Non-pigmented ciliary epithelial cell (primary cell): Measurements from ENCODE around the gene OR3A3.
"Not testable (repeated sequence)": the region's sequence is repeated elsewhere in the genome, so short reads cannot be mapped to it uniquely, and the experiment has no call there.

ENCODE experiments used
- DNase-seq: peaks from one replicate; pipeline ENCODE4 v3.0.0-alpha.2; 2010; ENCODE audit warnings: low read depth

Gene OR3A3

GRCh38 chr17:3411070-3411469, at the start of gene OR3A3:
Gene OR3A3, plus strand, starts transcription at chr17:3411370.
- DNase-seq = no peak

GRCh38 chr17:3371167-3371566, 40.0 kb upstream of the OR3A3 start:
- not testable (repeated sequence) for DNase-seq

DNA sequence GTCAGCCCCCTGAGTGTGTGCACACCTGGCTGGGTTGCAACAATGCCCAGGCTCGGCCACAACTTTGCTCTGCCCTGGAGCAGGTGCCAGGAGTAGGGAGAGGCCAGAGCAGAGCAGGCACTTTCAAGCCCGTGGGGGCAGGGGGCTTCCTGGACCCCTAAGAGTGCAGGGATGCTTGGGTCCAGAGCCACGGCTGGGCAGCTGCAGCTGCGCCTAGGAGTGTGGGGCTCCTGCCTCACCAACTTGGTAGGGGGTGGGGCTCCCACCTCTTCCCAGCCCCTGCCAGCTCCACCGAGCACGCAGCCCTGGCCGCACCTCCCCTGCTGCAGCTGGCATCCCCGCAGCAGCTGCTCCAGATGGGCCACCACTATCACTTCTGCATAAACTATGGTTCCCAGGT, 32.8 kb upstream of the OR3A3 start:
- no peak for DNase-seq

GRCh38 chr17:3381957-3382356, 29.2 kb upstream of the OR3A3 start:
- no peak for DNase-seq

DNA sequence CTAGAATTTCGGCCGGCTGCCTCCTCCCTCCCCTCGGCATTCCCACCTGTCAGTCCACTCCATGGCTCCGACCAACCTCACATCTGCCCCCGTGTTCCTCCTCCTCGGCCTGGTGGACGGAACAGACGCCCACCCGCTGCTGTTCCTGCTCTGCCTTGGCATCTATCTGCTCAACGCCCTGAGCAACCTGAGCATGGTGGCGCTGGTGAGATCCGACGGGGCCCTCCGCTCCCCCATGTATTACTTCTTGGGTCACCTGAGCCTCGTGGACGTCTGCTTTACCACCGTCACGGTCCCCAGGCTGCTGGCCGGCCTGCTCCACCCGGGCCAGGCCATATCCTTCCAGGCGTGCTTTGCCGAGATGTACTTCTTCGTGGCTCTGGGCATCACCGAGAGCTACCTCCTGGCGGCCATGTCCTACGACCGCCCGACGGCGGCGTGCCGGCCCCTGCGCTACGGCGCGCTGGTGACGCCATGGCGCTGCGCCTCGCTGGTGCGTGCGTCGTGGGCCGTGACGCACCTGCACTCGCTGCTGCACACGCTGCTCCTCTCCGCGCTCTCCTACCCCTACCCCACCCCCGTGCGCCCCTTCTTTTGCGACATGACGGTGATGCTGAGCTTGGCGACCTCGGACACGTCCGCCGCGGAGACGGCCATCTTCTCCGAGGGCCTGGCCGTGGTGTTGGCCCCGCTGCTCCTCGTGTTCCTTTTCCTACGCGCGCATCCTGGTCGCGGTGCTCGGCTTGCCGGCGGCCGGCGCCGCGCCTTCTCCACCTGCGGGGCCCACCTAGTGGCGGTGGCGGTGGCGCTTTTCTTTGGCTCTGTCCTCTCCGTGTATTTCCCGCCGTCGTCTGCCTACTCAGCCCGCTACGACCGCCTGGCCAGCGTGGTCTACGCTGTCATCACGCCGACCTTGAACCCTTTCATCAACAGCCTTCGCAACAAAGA, 25.0 kb upstream of the OR3A3 start, which contains the start of gene OR3A2:
OR3A2 (minus strand) TSS at position 440 of the 948 bp plus-strand sequence.
- DNase-seq = no peak

- no peak for DNase-seq
These were observed 21.4 kb upstream of the OR3A3 start for GRCh38 chr17:3389791-3390190.

GRCh38 chr17:3397801-3398200, 13.4 kb upstream of the OR3A3 start:
- DNase-seq = not testable (repeated sequence)

GRCh38 chr17:3398310-3398709, 12.9 kb upstream of the OR3A3 start, which contains the start of gene OR1E1:
Gene OR1E1, minus strand, starts transcription at chr17:3398410. Its CDS starts 0 bp downstream, at chr17:3398410.
- DNase-seq = no peak

GRCh38 chr17:3400055-3400454, 11.1 kb upstream of the OR3A3 start:
- no peak for DNase-seq

DNA sequence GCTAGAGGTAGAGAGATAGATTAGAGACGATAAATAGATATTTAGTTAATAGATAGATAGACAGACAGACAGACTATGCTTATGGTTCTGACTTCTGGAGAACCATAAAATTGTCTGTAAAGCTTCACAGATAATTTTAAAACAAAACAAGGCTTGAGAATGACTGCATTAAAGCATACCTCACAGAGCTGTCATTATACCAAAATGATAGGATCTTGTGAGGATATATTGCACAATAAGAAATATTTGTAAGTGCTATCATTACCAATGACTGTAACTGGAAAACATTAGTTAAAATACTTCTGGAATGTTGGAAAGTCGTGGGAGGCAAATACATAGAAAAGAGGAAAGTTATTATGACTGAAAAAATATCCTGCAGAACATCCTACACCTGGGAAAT, 9.4 kb upstream of the OR3A3 start:
- no peak for DNase-seq

DNA sequence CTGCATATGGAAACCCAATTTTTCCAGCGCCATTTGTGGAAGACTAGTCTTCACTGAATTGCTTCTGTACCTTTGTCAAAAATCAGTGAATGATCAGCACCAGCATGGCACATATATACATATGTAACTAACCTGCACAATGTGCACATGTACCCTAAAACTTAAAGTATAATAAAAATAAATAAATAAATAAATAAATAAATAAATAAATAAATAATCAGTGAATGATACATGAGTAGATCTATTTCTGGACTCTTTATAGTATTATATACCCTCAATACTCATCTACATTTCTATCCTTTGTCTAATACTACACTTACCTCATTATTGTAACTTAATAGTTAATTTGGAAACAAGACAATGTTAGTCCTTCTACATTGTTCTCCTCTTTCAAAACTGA, 7.3 kb upstream of the OR3A3 start:
- DNase-seq = not testable (repeated sequence)

DNA sequence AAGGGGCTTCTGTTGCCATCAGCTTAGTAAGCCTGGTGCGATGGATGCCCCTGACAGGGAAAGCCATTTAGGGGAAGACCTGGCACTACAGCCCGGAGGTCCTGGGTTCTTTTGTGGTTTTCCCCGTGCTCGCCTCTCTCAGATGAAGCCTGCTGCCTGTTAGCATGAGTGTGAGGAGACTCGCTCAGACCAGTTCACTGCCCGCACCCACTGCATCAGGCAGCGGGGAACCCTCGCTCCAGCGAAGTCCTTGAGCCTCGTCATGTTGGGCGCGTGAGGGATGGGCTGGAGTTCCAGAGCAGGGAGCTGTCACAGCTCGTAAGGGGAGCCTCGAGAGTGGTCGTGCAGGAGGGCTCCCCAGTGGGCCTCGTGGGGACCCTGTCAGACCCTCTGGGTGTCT, 1.0 kb downstream of the OR3A3 start:
- DNase-seq = not testable (repeated sequence)

GRCh38 chr17:3415610-3416009, 4.4 kb downstream of the OR3A3 start:
- no peak for DNase-seq

- DNase-seq = no peak
These were observed 7.1 kb downstream of the OR3A3 start for GRCh38 chr17:3418222-3418621.

DNA sequence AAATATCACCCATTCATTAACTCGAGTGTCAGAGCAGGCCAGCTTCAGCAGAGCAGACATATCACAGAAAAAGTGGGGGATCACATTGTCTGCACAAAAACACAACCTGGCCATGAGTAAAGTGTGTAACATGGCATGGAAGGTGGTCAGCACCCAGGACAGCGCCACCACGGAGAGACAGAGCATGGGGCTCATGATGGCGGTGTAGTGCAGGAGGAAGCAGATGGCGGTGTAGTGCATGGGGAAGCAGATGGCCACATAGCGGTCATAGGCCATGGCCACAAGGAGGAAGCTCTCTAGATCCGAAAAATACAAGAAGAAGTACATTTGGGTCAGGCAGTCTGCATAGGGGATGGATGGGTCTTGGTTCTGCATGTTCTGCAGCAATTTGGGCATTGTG, 22.0 kb downstream of the OR3A3 start:
- not testable (repeated sequence) for DNase-seq

DNA sequence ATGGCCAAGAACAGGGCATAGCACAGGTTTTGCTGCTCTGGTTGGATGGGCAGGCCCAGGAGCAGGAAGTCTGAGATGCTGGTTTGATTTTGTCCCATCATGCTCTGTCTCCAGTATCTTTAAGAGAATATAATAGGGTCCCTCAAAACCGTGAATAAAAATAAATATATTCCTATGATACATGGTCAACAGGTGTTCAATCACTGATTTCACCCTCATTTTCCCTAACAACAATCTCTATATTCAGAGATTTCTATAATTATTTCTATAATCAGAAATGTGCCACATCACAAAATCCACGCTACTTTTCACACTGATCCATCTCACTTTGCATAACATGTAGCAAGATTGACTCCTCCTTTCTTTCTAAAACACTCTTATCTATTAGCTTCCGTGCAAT, 22.6 kb downstream of the OR3A3 start, which contains the start of gene OR1E2:
OR1E2 (minus strand) TSS at position 101 of the 400 bp plus-strand sequence; CDS start at position 101, 0 bp downstream.
- no peak for DNase-seq

- DNase-seq = no peak
These were observed 27.2 kb downstream of the OR3A3 start for GRCh38 chr17:3438368-3438767.

- DNase-seq = no peak
These were observed 29.3 kb downstream of the OR3A3 start for GRCh38 chr17:3440451-3440850.

DNA sequence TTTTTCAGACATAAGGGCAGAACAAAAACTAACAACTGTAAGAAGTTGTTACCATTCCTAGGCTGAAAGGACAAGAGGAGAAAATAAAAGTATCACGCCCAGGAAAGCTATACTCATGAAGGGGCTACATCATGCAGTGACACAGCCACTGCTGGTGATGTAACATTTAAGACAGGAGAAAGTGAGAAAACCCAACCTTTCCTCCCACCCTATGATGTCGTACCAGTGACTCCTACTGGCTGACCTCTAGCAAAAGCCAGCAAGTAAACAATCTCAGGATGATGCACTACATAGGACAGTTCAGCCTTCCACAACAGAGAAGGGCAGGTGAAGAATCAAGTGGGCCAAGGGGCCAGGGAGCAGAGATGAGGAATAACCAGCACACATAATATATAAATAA, 36.5 kb downstream of the OR3A3 start:
- no peak for DNase-seq

DNA sequence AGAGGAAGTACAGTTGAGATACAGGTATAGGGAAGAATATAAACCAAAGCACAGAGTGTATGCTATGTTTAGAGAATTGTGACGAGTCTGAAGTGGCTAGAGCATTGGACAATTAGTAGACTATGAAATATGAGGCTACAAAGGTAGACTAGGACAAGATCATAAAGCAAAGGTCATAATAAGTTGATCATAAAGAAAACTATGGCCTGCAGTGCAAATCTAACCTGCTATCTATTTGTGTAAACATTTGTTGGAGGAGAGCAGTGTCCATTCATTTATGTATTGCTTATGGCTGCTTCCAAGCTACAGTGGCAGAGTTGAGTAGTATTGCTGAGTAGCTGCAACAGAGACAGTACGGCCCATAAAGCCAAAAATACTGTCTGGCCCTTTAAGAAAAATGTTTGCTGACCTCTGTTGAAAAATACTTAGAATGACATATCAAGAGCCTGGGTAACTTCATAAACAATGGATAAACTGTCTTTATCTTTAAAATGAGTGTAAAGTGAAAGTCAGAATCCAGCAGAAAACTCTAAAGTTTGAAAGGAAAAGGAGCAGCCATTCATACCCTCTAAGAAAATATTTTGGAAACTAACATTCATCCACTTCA, 37.0 kb downstream of the OR3A3 start:
- DNase-seq = no peak

DNA sequence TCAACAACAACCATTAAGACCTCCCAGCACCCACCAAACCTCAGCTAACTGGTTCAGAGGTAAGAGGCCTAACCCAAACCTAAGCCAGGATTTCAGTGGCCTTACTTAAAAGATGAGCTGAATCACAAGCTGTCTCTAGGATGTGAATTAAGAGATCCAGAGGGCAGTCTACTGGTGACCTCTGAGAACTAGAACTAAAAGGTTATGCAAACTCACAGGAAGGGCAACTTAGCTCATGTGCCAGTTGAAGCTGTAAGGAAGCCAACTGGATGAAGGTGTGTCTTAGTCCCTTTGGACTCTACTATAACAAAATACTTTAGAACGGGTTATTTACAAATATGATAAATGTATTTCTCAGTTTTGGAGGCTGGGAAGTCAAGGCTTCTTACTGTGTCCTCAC, 55.2 kb downstream of the OR3A3 start:
- not testable (repeated sequence) for DNase-seq

GRCh38 chr17:3469529-3469928, 58.4 kb downstream of the OR3A3 start:
- no peak for DNase-seq

DNA sequence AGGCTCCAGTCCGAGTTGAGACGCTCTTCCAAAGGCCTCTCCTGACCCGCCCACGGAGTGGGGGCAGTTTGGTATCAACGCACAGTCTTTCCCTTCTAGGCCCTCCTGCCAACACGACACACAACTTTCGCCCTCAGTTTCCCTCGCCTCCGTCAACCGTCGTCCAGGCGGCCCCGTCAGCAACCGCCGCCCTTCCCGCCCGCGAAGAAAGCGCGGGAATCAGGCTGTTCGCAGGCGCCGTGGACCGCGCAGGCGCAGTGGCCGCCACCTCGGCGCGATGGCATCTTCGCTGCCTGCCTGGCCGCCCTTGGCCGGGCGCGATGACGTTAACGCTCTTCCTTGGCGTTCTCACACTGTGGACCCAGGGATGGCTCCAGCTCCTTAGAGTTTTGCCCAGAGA, 60.4 kb downstream of the OR3A3 start, which contains the start of gene SPATA22:
SPATA22 (minus strand) TSS at position 221 of the 400 bp plus-strand sequence. CDS start 2,494 bp downstream, outside the sequence.
- no peak for DNase-seq
